ENCODE measurements around the gene SLC17A2. TPM values are rescaled to one million over a fixed set of nuclear protein-coding genes. Genes with fewer than 3 reads are reported as not detected.

The SLC17A2 gene
- total and polyA plus RNA-seq, 12 donors: not detected

GRCh38 chr6:25944688-25945574, 14.4 kb upstream of the SLC17A2 start:
- no peak for TF ChIP-seq POLR2A (IDR thresholded peaks at IDR 0.05)
- TF ChIP-seq CTCF (IDR thresholded peaks at IDR 0.05): no peak
- intact Hi-C loops (cut with DNase I): no loop called here
- no peak overlapping the region for H3K4me3 ChIP-seq

GRCh38 chr6:25943887-25944286, 13.4 kb upstream of the SLC17A2 start:
- 66 to 91% (median 74%) methylated on average over 1 of the region's 1 CpG for WGBS, 4 donors
- intact Hi-C loops (cut with DNase I): no loop called here

More at GRCh38 chr6:25944688-25945574, 14.4 kb upstream of the SLC17A2 start:
- Histone ChIP-seq H3K4me1 (replicated peaks in 1 of 2) (no peaks in the 10 kb centered on the region), H3K27ac (no peak overlapping the region), H3K27me3 (no peaks in the 10 kb centered on the region), H3K36me3 (replicated peaks in 1 of 2) (no peaks in the 10 kb centered on the region), H3K9me3 (replicated peaks in 1 of 3) (no peaks in the 10 kb centered on the region)
- 52 to 58% (median 58%) methylated on average over 8 of the region's 8 CpGs for WGBS, 4 donors
- DNase-seq: no peak

GRCh38 chr6:25942561-25943147, 12.2 kb upstream of the SLC17A2 start:
- WGBS, 4 donors: 38 to 40% (median 39%) methylated on average over 3 of the region's 3 CpGs
- no peaks in the 10 kb centered on the region for H3K4me1 ChIP-seq (replicated peaks in 1 of 2)
- H3K27me3 ChIP-seq: no peaks in the 10 kb centered on the region
- H3K9me3 ChIP-seq (replicated peaks in 1 of 3): no peaks in the 10 kb centered on the region
- no peak for DNase-seq
- H3K27ac ChIP-seq: no peak overlapping the region
- TF ChIP-seq CTCF (IDR thresholded peaks at IDR 0.05) (peak in 3 of 6 experiments; percentile 35 to 43 (median 37)), POLR2A (IDR thresholded peaks at IDR 0.05) (no peak)
- no peaks in the 10 kb centered on the region for H3K36me3 ChIP-seq (replicated peaks in 1 of 2)
- H3K4me3 ChIP-seq: no peak overlapping the region
- intact Hi-C loops (cut with DNase I): no loop called here

More at GRCh38 chr6:25943887-25944286, 13.4 kb upstream of the SLC17A2 start:
- Histone ChIP-seq H3K4me3 (no peak overlapping the region), H3K36me3 (replicated peaks in 1 of 2) (no peaks in the 10 kb centered on the region), H3K9me3 (replicated peaks in 1 of 3) (no peaks in the 10 kb centered on the region), H3K4me1 (replicated peaks in 1 of 2) (no peaks in the 10 kb centered on the region), H3K27ac (no peak overlapping the region), H3K27me3 (no peaks in the 10 kb centered on the region)
- TF ChIP-seq CTCF (IDR thresholded peaks at IDR 0.05): no peak
- no peak for TF ChIP-seq POLR2A (IDR thresholded peaks at IDR 0.05)
- no peak for DNase-seq

GRCh38 chr6:25939593-25939992, 9.1 kb upstream of the SLC17A2 start:
- Histone ChIP-seq H3K27me3 (no peaks in the 10 kb centered on the region), H3K4me1 (replicated peaks in 1 of 2) (no peaks in the 10 kb centered on the region), H3K36me3 (replicated peaks in 1 of 2) (no peaks in the 10 kb centered on the region), H3K4me3 (no peak overlapping the region), H3K27ac (no peak overlapping the region), H3K9me3 (replicated peaks in 1 of 3) (no peaks in the 10 kb centered on the region)
- no peak for DNase-seq
- 72 to 85% (median 80%) methylated on average over 2 of the region's 2 CpGs for WGBS, 4 donors
- TF ChIP-seq CTCF (IDR thresholded peaks at IDR 0.05) (no peak), POLR2A (IDR thresholded peaks at IDR 0.05) (no peak)
- intact Hi-C loops (cut with DNase I): no loop called here
